ENCODE measurements around the gene CXCR3.
"Not testable (repeated sequence)": the region's sequence is repeated elsewhere in the genome, so short reads cannot be mapped to it uniquely, and the experiment has no call there.

The CXCR3 gene

GRCh38 chrX:71618303-71618721, at the start of gene CXCR3:
CXCR3 (minus strand) TSS chrX:71618511; CDS start chrX:71618449, 62 bp downstream.
- TF ChIP-seq CTCF (conservative IDR thresholded peaks at IDR 0.05; ENCODE audit: low read depth) = no peak
- H3K27ac ChIP-seq = no peak within 1 kb of the TSS
- CTCF ChIA-PET = interaction anchor here (0.6 kb wide), 1 partner anchor 34 kb away, joined by 3 read pairs; no protein-coding TSS in a partner anchor
- DNase-seq (ENCODE audit: low spot score) = no peak
- POLR2A ChIA-PET (ENCODE audit: low non-redundant PET) = no interaction called here

DNA sequence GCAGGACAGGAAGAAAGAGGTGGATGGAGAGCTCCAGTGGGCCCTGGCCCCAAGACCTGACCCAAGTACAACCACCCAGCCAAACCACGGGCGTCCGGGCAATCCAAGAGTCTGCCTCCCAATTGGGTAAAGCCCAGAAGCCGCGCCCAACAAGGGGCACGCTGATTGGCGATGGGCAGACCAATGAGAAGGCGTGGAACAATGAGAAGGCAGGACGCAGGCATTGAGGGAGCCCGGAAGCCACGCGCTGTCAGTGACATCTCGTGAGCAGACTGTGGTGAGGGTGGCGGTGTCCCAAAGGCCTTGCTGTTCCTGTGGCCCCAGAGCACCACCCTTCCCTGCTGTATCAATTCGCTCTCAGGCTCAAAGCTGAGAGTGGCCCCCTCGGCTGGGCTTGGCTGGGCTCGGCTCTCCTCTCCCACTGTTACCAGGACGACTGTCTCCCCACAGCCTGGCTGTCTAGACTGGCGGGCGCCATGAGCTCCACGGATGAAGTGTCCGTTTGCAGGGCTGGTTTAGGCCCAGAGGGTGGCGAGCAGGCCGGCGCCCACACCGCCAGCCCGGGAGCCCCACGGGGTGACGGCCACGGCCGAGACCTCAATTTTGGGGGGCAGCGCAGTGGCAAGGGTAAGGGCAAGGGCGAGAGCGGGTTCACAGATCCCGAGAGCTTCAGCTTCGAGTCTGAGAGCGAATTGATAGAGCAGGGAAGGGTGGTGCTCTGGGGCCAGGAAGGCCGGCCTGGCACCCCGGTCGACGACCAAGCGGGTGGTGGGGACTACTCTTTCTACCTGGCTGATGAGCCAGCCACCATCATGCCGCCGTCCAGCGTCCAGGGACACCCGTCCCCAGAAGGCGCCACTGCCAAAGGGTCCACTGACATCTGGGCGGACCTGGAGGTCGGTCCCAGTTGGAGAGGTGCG, 49.3 kb upstream of the CXCR3 start, which contains the start of gene LOC101059915:
Gene LOC101059915, plus strand, starts transcription at position 219 of the 920 bp plus-strand sequence.
- POLR2A ChIA-PET (ENCODE audit: low non-redundant PET) = interaction anchor here (0.5 kb wide), 1 partner anchor 24 kb away, joined by 4 read pairs; no protein-coding TSS in a partner anchor
- TF ChIP-seq CTCF (conservative IDR thresholded peaks at IDR 0.05; ENCODE audit: low read depth) = no peak
- CTCF ChIA-PET = no interaction called here
- H3K27ac ChIP-seq = no peak within 1 kb of the TSS
- no peak for DNase-seq (ENCODE audit: low spot score)

DNA sequence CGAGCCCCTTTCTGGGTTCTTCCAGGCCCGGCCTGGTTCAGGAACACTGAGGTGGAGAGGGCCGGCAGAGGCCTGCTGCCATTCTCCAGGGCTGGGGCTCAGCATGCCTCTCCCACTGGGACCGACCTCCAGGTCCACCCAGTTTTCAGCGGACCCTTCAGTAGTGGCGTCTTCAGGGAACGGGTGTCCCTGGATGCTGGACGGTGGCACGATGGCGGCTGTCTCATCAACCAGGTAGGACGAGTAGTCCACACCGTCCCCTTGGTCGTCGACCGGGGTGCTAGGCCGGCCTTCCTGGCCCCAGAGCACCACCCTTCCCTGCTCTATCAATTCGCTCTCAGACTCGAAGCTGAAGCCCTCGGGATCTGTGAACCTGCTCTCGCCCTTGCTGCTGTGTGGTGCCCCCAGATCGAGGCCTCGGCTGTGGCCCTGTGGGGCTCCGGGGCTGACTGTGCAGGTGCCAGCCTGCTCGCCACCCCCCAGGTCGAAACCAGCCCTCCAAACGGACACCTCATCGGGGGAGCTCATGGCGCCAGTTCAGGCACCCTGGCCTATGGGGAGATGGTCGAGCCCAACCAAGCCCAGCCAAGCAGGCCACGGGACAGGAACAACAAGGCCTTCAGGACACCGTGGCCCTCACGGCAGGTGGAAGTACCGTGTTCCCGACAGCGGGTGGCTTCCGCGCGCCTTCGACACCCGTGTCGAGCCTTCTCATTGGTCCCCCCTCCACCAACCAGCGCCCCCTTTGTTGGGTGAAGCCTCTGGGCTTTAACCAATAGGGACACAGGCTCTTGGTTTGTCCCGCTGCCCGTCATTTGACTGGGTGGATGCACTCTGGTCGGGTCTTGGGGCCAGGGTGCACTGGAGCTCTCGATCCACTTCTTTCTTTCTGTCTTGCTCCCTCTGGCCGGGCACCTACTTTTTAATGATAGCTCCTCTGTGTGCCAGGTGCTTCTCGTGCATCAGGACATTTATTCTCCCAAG, 48.2 kb upstream of the CXCR3 start:
- POLR2A ChIA-PET (ENCODE audit: low non-redundant PET) = no interaction called here
- no peak for DNase-seq (ENCODE audit: low spot score)
- no peak overlapping the region for H3K27ac ChIP-seq
- CTCF ChIA-PET = no interaction called here
- no peak for TF ChIP-seq CTCF (conservative IDR thresholded peaks at IDR 0.05; ENCODE audit: low read depth)

DNA sequence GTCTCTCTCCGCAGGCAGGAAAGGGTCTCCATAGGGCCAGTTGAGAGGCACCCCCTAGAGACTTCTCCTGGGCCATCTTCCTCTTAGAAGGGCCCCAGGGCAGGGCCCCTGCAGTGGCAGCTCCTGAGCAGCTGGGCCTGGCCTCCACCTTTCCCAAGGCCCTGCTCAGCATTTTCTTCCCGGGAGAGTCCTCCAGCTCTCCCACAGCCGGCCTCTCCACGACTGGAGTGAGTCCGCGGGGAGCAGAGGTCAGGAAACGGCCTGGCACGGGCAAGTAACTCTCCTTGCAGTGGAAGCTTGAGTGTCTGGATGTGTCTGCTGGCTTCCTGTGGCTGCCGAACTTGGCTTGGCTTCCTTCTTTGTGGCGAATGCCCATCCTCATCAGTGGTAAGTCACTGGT, 47.4 kb upstream of the CXCR3 start:
- no peak for TF ChIP-seq CTCF (conservative IDR thresholded peaks at IDR 0.05; ENCODE audit: low read depth)
- ChIA-PET CTCF (no interaction called here), POLR2A (ENCODE audit: low non-redundant PET) (no interaction called here)
- H3K27ac ChIP-seq = no peak overlapping the region
- no peak for DNase-seq (ENCODE audit: low spot score)

DNA sequence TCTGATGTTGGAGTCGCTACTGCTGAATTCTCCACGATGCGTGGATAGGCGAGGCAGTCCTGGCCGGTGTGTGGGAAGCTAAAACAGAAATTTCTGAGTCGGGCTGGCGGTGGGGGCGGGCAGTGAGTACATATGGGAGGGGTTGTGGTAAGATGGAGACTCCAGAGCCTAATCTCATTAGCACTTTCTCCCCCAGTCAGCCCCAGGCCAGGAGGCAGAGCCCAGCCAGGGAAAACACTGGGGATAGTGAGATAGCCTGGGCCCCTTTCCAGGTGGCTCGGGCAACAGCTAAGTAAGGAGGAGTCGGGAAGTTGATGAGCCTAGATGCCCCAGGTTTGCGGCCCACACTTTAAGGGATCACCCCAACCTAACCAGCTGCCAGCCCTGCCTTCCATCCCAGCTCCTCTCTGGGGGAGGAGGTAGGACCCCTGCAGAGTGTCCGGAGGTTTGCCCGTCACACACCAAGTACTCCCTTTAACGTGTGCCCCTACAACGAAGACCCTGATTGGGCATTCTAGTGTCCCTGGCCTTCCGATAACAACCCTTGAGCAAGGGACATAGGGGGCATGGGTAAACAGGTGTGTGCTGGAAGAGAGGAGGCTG, 46.7 kb upstream of the CXCR3 start:
- no peak for TF ChIP-seq CTCF (conservative IDR thresholded peaks at IDR 0.05; ENCODE audit: low read depth)
- no peak for DNase-seq (ENCODE audit: low spot score)
- ChIA-PET CTCF (no interaction called here), POLR2A (ENCODE audit: low non-redundant PET) (no interaction called here)
- no peak overlapping the region for H3K27ac ChIP-seq

GRCh38 chrX:71664202-71664601, 45.9 kb upstream of the CXCR3 start:
- POLR2A ChIA-PET (ENCODE audit: low non-redundant PET); H3K27ac ChIP-seq; DNase-seq (ENCODE audit: low spot score); CTCF ChIA-PET: not testable (repeated sequence)

- DNase-seq (ENCODE audit: low spot score) = peak; percentile 26
- H3K27ac ChIP-seq; CTCF ChIA-PET; POLR2A ChIA-PET (ENCODE audit: low non-redundant PET): not testable (repeated sequence)
Measured at GRCh38 chrX:71663238-71663637, 44.9 kb upstream of the CXCR3 start.

DNA sequence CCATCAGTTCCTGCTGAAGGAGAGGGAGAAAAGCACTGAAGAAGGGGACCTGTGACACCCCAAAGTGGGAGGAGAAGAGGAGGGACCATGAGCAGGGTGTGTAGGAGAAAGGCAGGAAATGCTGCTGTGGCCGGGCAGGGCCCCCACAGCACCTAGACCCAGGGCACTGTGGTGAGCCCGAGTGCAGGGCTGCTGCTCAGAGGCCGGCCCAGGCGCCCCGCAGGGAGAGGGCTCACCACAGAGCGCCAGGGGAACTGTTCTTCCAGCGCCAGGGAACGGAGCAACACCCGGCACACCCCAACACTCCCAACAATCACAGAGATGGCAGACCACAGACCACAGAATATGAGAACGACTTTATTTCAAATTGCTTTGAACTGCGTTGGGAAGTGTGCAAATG, 44.3 kb upstream of the CXCR3 start:
- POLR2A ChIA-PET (ENCODE audit: low non-redundant PET); H3K27ac ChIP-seq; CTCF ChIA-PET; DNase-seq (ENCODE audit: low spot score): not testable (repeated sequence)
